Uterus (tissue), 4 donors: Measurements from ENCODE around the gene MAP1LC3A. TPM values are rescaled to one million over a fixed set of nuclear protein-coding genes. Genes with fewer than 3 reads are reported as not detected.

Experiments
- DNase-seq, 2 donors: peaks; one replicate each; pipeline ENCODE4 v3.0.0-alpha.2; 2019 to 2020
- H3K27ac ChIP-seq, 2 donors: fragments of 200-600 bp; sonication (generic); 1 replicate in 1 of 2; 2 replicates in 1 of 2; pipeline ENCODE4 v1.5.1; 2016 to 2018
- H3K27me3 ChIP-seq, 2 donors: fragments of 200-600 bp; sonication (generic); one replicate each; pipeline ENCODE4 v1.5.1; 2018 to 2019; ENCODE audit warnings: control low read depth in 1 of 2
- H3K36me3 ChIP-seq, 2 donors: fragments of 200-600 bp; sonication (generic); one replicate each; pipeline ENCODE4 v1.5.1; 2019; ENCODE audit warnings: control low read depth in 1 of 2
- H3K4me1 ChIP-seq, 2 donors: fragments of 200-600 bp; sonication (generic); one replicate each; pipeline ENCODE4 v1.5.1; 2018 to 2019; ENCODE audit warnings: control low read depth in 1 of 2
- H3K4me3 ChIP-seq, 2 donors: fragments of 200-600 bp; sonication (generic); 1 replicate in 1 of 2; 2 replicates in 1 of 2; pipeline ENCODE4 v1.5.1; 2018 to 2019; ENCODE audit warnings: mild to moderate bottlenecking in 1 of 2
- H3K9me3 ChIP-seq, 2 donors: fragments of 200-600 bp; sonication (generic); one replicate each; pipeline ENCODE4 v1.5.1; 2019; ENCODE audit warnings: control low read depth in 1 of 2
- POLR2A ChIP-seq, 2 donors: fragments of 450-650 bp; IDR thresholded peaks; one replicate each; pipeline ENCODE4 v1.6.1; 2016; ENCODE audit warnings: antibody characterized with exemption in 2 of 2, mild to moderate bottlenecking in 1 of 2, moderate library complexity in 1 of 2
- intact Hi-C: fragments of 100-400 bp; cut with DNase I; formaldehyde crosslinking; loops from one replicate; pipeline ENCODE4 v1.15.1; 2023; ENCODE audit warnings: low total_unique reads
- total RNA-seq, 4 donors: library from RNA; depleted of rRNA in 3 of 4; stranded (reverse); fragments of >200 nt in 3 of 4; gene quantifications; one replicate each; pipeline versions ENCODE4 v1.1.0 to v1.2.4, GENCODE V29; 2014 to 2023
- TF ChIP-seq, protein P1 (sequence below), 4 experiments: fragments of 200-600 bp in 2 of 4; fragments of 450-650 bp in 2 of 4; sonication (generic) in 2 of 4; IDR thresholded peaks; one replicate each; pipeline ENCODE4 v1.5.1; 2016 to 2019; ENCODE audit warnings: antibody characterized with exemption in 4 of 4, mild to moderate bottlenecking in 2 of 4, moderate library complexity in 1 of 4
- donor health status: DM: yes; HTN: yes; CAD: no.

The MAP1LC3A gene
- total RNA-seq, 4 donors from 2014 or later = 6.7 to 57.1 (median 20.0) TPM

DNA sequence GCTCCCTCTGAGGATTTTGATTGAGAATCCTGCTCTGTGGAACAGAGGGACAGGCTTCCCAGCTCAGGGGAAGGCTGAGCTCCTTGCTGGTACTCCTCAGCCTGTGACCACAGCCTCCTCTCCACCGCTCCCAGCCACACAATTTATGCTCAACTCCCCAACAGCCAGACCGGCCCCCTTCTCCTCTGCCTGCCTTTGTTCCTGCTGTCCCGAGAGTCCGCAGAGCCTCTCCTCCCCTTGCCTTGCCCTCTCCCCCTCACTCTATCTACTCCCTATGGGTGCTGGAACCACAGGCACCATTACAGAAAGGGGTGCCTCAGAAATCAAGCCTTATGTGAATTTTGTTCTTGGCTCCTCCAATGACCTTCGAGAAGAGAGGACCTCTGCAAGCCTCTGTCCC, 15.9 kb downstream of the MAP1LC3A start:
- no peak for DNase-seq
- intact Hi-C loops = no loop called here
- no peaks in the 10 kb centered on the region for H3K36me3 ChIP-seq
- H3K27me3 ChIP-seq = no peaks in the 10 kb centered on the region
- H3K4me1 ChIP-seq = no peaks in the 10 kb centered on the region
- no peaks in the 10 kb centered on the region for H3K9me3 ChIP-seq
- no peak overlapping the region for H3K27ac ChIP-seq
- TF ChIP-seq POLR2A (IDR thresholded peaks at IDR 0.05) = no peak
- TF ChIP-seq, protein P1, sequence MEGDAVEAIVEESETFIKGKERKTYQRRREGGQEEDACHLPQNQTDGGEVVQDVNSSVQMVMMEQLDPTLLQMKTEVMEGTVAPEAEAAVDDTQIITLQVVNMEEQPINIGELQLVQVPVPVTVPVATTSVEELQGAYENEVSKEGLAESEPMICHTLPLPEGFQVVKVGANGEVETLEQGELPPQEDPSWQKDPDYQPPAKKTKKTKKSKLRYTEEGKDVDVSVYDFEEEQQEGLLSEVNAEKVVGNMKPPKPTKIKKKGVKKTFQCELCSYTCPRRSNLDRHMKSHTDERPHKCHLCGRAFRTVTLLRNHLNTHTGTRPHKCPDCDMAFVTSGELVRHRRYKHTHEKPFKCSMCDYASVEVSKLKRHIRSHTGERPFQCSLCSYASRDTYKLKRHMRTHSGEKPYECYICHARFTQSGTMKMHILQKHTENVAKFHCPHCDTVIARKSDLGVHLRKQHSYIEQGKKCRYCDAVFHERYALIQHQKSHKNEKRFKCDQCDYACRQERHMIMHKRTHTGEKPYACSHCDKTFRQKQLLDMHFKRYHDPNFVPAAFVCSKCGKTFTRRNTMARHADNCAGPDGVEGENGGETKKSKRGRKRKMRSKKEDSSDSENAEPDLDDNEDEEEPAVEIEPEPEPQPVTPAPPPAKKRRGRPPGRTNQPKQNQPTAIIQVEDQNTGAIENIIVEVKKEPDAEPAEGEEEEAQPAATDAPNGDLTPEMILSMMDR (IDR thresholded peaks at IDR 0.05) = no peak
- no peak overlapping the region for H3K4me3 ChIP-seq

DNA sequence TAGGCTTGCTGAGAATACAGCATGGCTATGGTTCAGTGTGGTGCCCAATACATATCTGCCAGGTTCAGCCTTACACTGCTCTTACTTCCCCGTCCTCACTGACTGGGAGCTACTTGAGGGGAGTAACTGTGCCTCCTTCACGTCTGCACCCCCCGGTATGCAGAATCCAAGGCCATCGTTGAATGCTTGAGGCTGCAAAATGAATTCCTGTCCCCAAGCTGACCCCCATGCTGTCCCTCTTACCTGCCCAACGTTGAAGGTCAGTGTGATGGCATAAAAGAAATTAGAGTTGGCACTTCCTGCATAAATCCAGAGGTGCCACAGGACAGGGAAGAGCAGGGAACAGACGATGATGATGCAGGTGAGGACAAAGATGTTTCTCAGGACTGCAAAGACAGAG, 16.3 kb downstream of the MAP1LC3A start:
- Histone ChIP-seq H3K36me3 (no peaks in the 10 kb centered on the region), H3K27ac (no peak overlapping the region), H3K4me1 (no peaks in the 10 kb centered on the region), H3K9me3 (no peaks in the 10 kb centered on the region), H3K27me3 (no peaks in the 10 kb centered on the region), H3K4me3 (no peak overlapping the region)
- intact Hi-C loops = no loop called here
- TF ChIP-seq, protein P1 (IDR thresholded peaks at IDR 0.05) = no peak
- no peak for TF ChIP-seq POLR2A (IDR thresholded peaks at IDR 0.05)
- no peak for DNase-seq

DNA sequence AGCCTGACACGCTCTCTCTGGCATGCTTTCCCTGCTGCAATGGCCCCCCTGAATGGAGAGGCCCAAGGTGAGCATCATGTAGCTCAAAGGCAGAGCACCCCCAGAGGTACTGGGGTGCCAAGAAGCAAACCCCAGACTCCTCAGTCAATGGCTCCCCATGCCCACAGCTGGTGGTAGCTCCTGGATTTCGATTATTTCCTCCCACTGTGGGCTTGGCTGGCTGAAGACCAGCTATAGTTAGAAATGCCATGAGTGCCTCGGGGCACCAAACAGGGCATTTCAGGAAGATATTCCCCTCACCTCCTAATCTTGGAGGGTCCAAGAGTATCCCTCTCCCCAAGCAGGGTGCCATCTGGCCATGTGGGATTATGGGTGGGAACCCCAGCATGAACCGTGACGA, 16.8 kb downstream of the MAP1LC3A start:
- Histone ChIP-seq H3K4me3 (no peak overlapping the region), H3K27ac (no peak overlapping the region), H3K9me3 (no peaks in the 10 kb centered on the region), H3K4me1 (no peaks in the 10 kb centered on the region), H3K36me3 (no peaks in the 10 kb centered on the region), H3K27me3 (no peaks in the 10 kb centered on the region)
- intact Hi-C loops = no loop called here
- no peak for TF ChIP-seq POLR2A (IDR thresholded peaks at IDR 0.05)
- TF ChIP-seq, protein P1 (IDR thresholded peaks at IDR 0.05) = no peak
- no peak for DNase-seq

DNA sequence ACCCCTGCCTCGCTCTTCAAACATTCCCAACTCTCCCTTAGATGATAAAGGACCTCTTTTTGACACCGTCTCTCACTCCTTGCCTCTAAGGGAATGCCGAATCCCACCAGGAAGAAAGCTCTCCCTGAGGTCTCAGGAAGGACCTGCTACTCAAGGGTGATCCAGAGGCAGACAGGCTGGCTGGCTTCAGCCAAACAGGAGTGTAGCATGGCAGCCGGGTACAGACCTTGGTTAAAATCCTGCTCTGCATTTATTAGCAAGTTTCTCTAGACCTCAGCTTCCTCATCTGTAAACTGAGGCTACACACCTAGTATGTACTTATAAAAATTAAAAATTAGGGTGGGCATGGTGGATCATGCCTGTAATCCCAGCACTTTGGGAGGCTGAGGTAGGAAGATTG, 17.2 kb downstream of the MAP1LC3A start:
- H3K9me3 ChIP-seq = no peaks in the 10 kb centered on the region
- H3K4me3 ChIP-seq = no peak overlapping the region
- intact Hi-C loops = no loop called here
- no peaks in the 10 kb centered on the region for H3K4me1 ChIP-seq
- H3K36me3 ChIP-seq = no peaks in the 10 kb centered on the region
- DNase-seq = no peak
- H3K27me3 ChIP-seq = no peaks in the 10 kb centered on the region
- H3K27ac ChIP-seq = no peak overlapping the region
- TF ChIP-seq, protein P1 (IDR thresholded peaks at IDR 0.05) = no peak
- no peak for TF ChIP-seq POLR2A (IDR thresholded peaks at IDR 0.05)

DNA sequence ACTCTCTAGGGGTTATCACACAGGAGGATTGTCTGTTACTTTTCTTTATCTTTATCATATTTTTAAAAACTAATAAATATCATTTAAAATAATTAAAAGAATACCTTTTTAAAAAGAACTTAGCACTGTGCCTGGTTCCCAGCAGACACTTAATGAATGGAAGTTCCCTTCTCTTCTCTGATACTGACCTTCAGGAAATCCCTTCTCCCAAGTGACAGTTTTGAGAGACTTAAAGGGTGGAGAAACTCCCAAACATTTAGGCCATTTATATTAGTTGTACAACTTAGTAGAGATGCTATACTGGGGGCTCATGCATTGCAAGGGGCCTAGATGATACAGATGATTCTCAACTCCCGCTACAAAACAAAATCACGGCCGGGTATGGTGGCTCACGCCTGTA, 18.5 kb downstream of the MAP1LC3A start:
- no peak for TF ChIP-seq POLR2A (IDR thresholded peaks at IDR 0.05)
- TF ChIP-seq, protein P1 (IDR thresholded peaks at IDR 0.05) = no peak
- intact Hi-C loops = no loop called here
- peaks cover 3 to 6% of the 10 kb centered on the region in 2 donors for H3K4me1 ChIP-seq
- DNase-seq = no peak
- no peak overlapping the region for H3K4me3 ChIP-seq
- no peaks in the 10 kb centered on the region for H3K9me3 ChIP-seq
- no peaks in the 10 kb centered on the region for H3K27me3 ChIP-seq
- H3K36me3 ChIP-seq = no peaks in the 10 kb centered on the region
- no peak overlapping the region for H3K27ac ChIP-seq
